Stimulated activated CD4-positive, alpha-beta T cell treated with anti-CD3 and anti-CD28 coated beads, TNF-alpha, amount 100 ng/mL, for 24 hours (primary cell): ENCODE results near the gene SCN4A.
"Not testable (repeated sequence)": the region's sequence is repeated elsewhere in the genome, so short reads cannot be mapped to it uniquely, and the experiment has no call there.

Experiments used
- DNase-seq, 3 experiments: peaks; one replicate each; pipeline ENCODE4 v3.0.0-alpha.2; 2020; ENCODE audit warnings: low read depth in 3 of 3

Gene SCN4A

DNA sequence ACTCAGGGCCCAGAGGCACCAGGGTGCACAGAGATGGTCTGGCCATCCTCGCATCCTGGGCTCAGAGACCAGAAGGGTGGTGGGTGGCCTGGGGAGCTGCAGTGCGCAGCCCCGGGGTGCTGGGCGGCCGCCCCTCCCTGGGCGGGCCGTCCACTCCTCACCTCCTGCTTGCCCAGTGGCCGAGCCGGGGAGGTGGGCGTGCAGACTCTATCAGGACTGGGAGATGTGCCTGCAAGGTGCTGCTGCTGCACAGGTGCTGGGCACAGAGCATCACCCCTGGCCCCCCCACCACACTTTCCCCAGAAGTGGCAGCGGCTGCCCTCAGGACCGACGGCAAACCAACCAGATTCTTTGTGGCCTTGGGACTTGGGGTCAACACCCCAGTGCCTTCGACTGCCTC, at the start of gene SCN4A:
Gene SCN4A (minus strand): TSS at position 123 of the 400 bp plus-strand sequence. CDS start 77 bp downstream, at position 46.
- DNase-seq: no peak

DNA sequence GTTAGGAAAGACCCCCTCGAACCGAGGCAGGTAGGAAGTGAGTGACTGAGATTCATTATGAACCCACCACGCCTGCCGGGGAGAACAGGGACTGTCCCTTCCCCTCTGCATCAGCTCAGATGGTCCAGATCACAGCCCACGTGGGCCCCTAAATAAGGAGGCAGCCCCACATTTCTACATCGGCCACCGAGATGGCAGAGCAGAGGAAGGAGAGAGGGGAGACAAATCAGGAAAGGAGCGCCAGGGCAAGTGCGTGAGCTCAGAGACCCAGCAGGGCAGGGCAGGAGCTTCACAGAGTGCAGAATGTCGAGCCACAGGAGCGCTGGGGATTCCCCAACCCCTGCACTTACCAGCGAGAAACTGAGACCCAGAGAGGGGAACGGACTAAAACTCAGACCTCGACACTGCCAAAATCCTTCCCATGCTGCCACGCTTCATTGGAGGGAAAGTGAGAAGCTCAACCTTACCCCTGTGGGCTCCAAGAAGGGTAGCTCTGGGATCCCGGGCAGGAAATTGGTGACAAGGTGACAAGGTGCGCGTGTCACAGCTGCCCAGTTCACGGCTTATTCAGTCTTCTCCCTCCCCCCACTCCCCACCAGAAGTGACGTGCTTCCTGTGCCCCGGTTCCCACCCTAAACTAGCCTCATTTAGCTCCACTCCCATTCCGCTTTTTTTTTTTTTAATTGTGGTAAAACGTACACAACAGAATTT, 47.5 kb upstream of the SCN4A start, which contains the start of gene ICAM2:
Gene ICAM2 (minus strand): TSS at position 578 of the 711 bp plus-strand sequence. CDS start 13,942 bp downstream, outside the sequence.
- DNase-seq: peak; percentile 75 to 82 (median 79)

- DNase-seq: not testable (repeated sequence)
These were observed 46.8 kb upstream of the SCN4A start for GRCh38 chr17:64019551-64019961.

- DNase-seq: no peak
These were observed 44.8 kb upstream of the SCN4A start for GRCh38 chr17:64017381-64017980.

- no peak for DNase-seq
These were observed 44.3 kb upstream of the SCN4A start for GRCh38 chr17:64016974-64017373.

- DNase-seq: no peak
These were observed 43.6 kb upstream of the SCN4A start for GRCh38 chr17:64016231-64016784.

DNA sequence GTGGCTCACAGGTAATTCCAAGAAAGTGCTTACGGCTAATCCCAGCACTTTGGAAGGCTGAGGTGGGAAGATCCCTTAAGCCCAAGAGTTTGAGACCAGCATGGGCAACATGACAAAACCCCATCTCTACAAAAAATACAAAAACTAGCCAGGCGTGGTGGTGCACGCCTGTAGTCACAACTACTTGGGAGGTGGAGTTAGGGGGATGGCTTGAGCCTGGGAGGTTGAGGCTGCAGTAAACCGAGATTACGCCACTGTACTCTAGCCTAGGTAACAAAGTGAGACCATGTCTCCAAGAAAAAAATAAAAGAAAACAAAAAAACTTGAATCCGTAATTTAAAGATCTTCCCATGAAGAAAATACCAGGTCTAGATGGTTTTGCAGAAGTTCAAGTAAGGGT, 42.7 kb upstream of the SCN4A start:
- no peak for DNase-seq

DNA sequence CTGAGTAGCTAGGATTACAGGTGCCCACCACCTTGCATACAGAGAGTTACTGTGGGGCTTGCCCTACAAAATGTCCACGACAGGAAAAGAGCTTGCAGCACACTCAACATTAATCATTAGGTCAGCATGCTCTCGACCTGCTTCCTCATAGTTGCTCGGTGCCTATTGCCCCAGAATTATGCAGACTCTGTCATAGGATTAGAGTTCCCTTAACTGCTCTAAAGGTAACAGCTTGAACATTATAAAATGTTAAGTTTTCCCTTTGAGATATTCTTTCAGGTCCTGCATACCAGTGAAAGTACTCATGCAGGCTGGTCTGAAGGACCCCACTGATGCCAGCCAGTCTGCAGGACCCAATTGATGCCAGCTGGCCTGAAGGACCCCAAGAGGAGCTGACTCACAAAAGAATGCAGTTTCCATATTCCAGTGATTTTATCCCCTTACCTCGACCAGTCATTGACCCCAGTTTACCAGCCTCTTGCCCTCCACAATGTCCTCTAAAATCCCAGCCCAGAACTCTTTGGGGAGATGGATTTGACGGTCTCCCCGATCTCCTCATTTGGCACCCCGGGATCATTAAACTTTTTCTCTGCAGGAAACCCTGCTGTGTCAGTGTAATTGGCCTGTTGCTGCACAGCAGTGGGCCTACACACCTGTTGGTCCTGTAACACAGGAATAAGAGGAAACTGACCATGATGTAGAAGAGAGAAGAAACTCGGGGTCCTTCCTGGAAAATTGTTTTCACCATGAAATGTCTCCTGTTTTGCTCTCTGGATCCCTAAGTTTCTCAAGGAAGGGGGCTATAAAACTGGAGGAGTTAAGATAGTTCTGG, 37.1 kb upstream of the SCN4A start:
- no peak for DNase-seq

GRCh38 chr17:64008830-64009229, 36.1 kb upstream of the SCN4A start:
- DNase-seq: no peak

- DNase-seq: no peak
These were observed 35.6 kb upstream of the SCN4A start for GRCh38 chr17:64008346-64008745.

DNA sequence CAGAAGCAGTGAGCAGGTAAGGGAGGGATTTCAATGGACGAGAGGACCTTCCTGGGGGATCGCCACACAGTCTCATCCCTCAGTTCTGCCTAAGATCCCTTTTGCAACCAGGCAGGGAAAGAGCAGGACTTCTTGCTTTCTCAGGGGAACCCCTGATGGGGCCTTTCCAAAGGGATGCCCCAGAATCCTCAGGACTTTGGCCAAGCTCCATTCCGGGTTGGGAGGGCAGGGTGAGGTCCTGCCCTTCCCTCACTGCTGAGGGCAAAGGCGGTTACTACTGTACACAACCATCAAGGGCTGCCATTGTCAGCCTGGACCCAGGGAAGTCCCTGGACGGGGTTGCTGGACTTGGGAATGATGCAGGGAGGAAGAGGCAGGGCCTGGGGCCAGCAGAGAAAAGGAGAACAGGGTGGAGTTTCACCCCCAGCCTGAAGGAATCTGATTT, 35.1 kb upstream of the SCN4A start:
- DNase-seq: no peak

- not testable (repeated sequence) for DNase-seq
These were observed 34.5 kb upstream of the SCN4A start for GRCh38 chr17:64007089-64007837.

- no peak for DNase-seq
These were observed 33.8 kb upstream of the SCN4A start for GRCh38 chr17:64006361-64007088.

- no peak for DNase-seq
These were observed 33.0 kb upstream of the SCN4A start for GRCh38 chr17:64005734-64006167.

GRCh38 chr17:64004903-64005733, 32.4 kb upstream of the SCN4A start:
- no peak for DNase-seq

DNA sequence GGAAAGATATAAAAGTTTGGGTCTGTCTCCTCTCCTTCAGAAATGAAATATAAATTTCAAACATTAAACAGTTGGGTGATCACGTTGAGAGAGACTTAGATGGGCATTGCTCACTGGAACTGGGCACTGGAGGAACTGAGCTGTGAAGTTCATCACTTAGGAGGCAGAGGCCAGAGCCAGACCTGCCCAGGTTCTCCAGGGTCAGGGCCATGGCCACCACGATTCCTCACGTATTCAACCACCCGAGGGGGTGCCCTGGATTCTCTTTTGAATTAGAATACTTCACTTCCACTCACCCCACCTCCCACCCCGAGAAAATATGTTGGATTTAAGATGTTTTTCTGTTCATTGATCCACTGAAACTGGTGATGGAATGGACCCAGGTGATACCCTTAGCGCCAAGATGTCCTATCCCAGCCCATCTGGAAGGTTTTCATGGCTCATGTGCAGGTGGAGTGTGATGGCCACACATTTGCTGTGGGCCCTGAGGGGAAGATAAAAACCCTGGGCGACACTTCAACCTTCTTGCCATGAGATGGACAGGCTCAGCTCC, 31.6 kb upstream of the SCN4A start:
- DNase-seq: no peak

- DNase-seq: no peak
These were observed 30.9 kb upstream of the SCN4A start for GRCh38 chr17:64003526-64004121.

- no peak for DNase-seq
These were observed 30.2 kb upstream of the SCN4A start for GRCh38 chr17:64002658-64003525.
